Heart left ventricle (tissue), 16 donors: Measurements from ENCODE around the gene NOTCH2NLA. TPM values are rescaled to one million over a fixed set of nuclear protein-coding genes. Genes with fewer than 3 reads are reported as not detected.
"Not testable (repeated sequence)": the region's sequence is repeated elsewhere in the genome, so short reads cannot be mapped to it uniquely, and the experiment has no call there.

Experiments
- ATAC-seq, 4 donors: fragments of 200-7000 bp; cut with Tn5 transposase; one replicate each; pipeline ENCODE4 v1.9.1; 2020 to 2022; ENCODE audit warnings: moderate library complexity in 4 of 4, mild to moderate bottlenecking in 3 of 4, moderate number of reproducible peaks in 1 of 4
- DNase-seq, 5 donors: peaks; one replicate each; pipeline ENCODE4 v3.0.0-alpha.2; 2020
- H3K27ac ChIP-seq, 12 donors: fragments of 200-600 bp; sonication (generic) in 4 of 12; one replicate each; pipeline versions ENCODE4 v1.5.0 to v1.8.0; 2016 to 2022; ENCODE audit warnings: mild to moderate bottlenecking in 2 of 12
- H3K27me3 ChIP-seq, 9 donors: fragments of 200-600 bp; sonication (generic) in 2 of 9; one replicate each; pipeline versions ENCODE4 v1.5.1 to v1.8.0; 2016 to 2022; ENCODE audit warnings: mild to moderate bottlenecking in 3 of 9
- H3K36me3 ChIP-seq, 9 donors: fragments of 200-600 bp; sonication (generic) in 2 of 9; one replicate each; pipeline versions ENCODE4 v1.5.0 to v1.8.0; 2018 to 2022; ENCODE audit warnings: mild to moderate bottlenecking in 2 of 9
- H3K4me1 ChIP-seq, 12 donors: fragments of 200-600 bp; sonication (generic) in 4 of 12; one replicate each; pipeline versions ENCODE4 v1.5.0 to v1.8.0; 2016 to 2022; ENCODE audit warnings: mild to moderate bottlenecking in 3 of 12
- H3K4me3 ChIP-seq, 12 donors: fragments of 200-600 bp; sonication (generic) in 4 of 12; one replicate each; pipeline versions ENCODE4 v1.5.0 to v1.8.0; 2017 to 2022; ENCODE audit warnings: mild to moderate bottlenecking in 9 of 12, moderate library complexity in 4 of 12
- H3K9me3 ChIP-seq, 12 donors: fragments of 200-600 bp; sonication (generic) in 4 of 12; one replicate each; pipeline versions ENCODE4 v1.5.0 to v1.8.0; 2016 to 2022; ENCODE audit warnings: mild to moderate bottlenecking in 1 of 12
- POLR2A ChIP-seq, 2 donors: fragments of 450-650 bp; IDR thresholded peaks; one replicate each; pipeline ENCODE4 v1.6.1; 2017; ENCODE audit warnings: antibody characterized with exemption in 2 of 2, mild to moderate bottlenecking in 2 of 2, moderate library complexity in 2 of 2
- WGBS, 4 donors: extraction: QIAGEN DNeasy Blood & Tissue Kit in 2 of 4; methylation state at CpG; one replicate each; pipeline versions ENCODE4 v1.1.5 to v1.1.7; 2013 to 2018; 5-methylcytosine and 5-hydroxymethylcytosine counted together
- intact Hi-C, 10 donors: fragments of 100-400 bp; cut with DNase I; formaldehyde crosslinking; loops; one replicate each; pipeline versions ENCODE4 v1.11.1 to v1.14.2; 2022
- long read RNA-seq, 3 donors: library from polyadenylated mRNA; unstranded; transcript quantifications; one replicate each; pipeline ENCODE4 v2.0.0, GENCODE V29; 2020 to 2021
- polyA plus RNA-seq, 2 donors: library from polyadenylated mRNA; stranded (reverse); fragments of 200-250 nt; gene quantifications; one replicate each; pipeline ENCODE4 v1.2.3, GENCODE V29; 2013
- total RNA-seq, 9 donors: library from RNA; depleted of rRNA in 2 of 9; stranded (reverse); fragments of >200 nt in 2 of 9; fragmentation: NEBNext Ultra II Directional in 3 of 9; extraction: Animal tissue kit (Norgen Biotek cat#: 25700) in 3 of 9; gene quantifications; one replicate each; pipeline versions ENCODE4 v1.1.0 to v1.2.4, GENCODE V29; 2016 to 2023
- donor health status: ischemic (EF 13 %, LVEDD 7.1; RV severe dilation, severe dysfunction).
- donor health status: healthy with polysubstance abuse.
- donor health status: DM: no; HTN: yes; CAD: no.
- donor health status: DM: no; HTN: no; CAD: no.
- donor health status: ischemic (EF 25% LVEDD 6.9; RV normal size, moderate dysfunction).
- donor health status: ischemic (EF 25% LVEDD 5.7; RV mildly dilated, moderate dysfunction).
- donor health status: healthy.
- donor health status: DM: yes; HTN: yes; CAD: no.
- donor health status: ischemic (EF 35%, LVEDD 5.7; RV mildly dilated, moderate dysfunction).
- donor health status: nonischemic (EF 11% LVEDD 7.7; RV severe dilation, severe dysfunction).
- donor health status: DM: yes; HTN: yes; CAD: no.
- donor health status: PGD.
- donor health status: ischemic (EF 29% LVEDD 5.4; RV normal size, mild dysfunction).
- donor health status: nonischemic (EF 23%, LVEDD 6.1; RV moderate dilation, normal function).

The NOTCH2NLA gene
- total RNA-seq (10 to 100 TPM in 3 of 9 donors, 1 to 10 TPM in 6; 6.1 to 32.2 (median 9.2) TPM), polyA plus RNA-seq (10 to 100 TPM in 1 of 2 donors, 1 to 10 TPM in 1; 7.8 to 14.6 TPM)
- long read RNA-seq, donor 1, partial matches to known transcripts, result 0 of 5 reads
- long read RNA-seq, donor 1, other reads (novel, unspliced or antisense), result 1 of 5 reads
- long read RNA-seq, donor 2, transcript NOTCH2NLA-201 (5 exons, 1,874 nt), result major isoform, 15 of 24 reads
- long read RNA-seq, donor 2, partial matches to known transcripts, result 0 of 24 reads
- long read RNA-seq, donor 2, other reads (novel, unspliced or antisense), result 9 of 24 reads
- long read RNA-seq, donor 3, transcript NOTCH2NLA-201 (5 exons, 1,874 nt), result major isoform, 6 of 8 reads
- long read RNA-seq, donor 3, partial matches to known transcripts, result 0 of 8 reads
- long read RNA-seq, donor 3, other reads (novel, unspliced or antisense), result 2 of 8 reads

DNA sequence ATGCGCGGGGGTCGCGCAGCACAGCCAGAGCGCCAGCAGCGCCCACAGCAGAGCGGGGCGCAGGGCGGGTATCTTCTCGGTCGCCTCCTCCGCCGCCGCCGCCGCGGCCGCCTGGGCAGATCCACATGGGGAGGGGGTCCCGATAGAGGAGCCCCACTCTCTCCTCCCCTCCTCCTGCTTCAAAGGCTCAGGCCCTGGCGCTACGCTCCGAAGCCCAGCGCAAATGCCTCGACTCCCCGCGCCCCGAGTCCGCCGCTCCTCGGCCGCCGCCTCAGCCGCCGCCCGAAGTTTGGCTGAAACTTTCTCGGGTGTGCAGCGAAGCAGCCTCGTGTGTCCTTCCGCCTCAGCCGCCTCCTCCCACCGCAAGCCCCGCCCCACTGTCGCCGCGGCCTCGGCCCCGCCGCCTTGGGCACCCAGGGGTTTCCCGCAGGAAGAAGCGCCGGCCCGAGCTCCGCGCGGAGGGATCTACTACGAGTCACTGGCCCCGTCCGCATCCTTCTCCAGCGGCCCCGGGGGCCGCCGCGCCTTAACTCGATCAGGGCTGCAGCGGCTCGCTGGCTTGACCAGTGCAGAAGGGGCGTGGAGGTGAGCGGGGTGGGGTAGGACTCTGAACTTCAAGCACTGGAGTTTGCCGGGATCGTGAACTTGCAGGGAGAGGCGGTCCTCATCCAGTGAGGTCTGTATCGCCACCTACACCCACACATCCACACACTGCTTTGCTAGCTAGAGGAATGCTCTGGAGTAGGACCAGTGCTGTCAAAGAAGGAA is at the start of gene NOTCH2NLA:
NOTCH2NLA (minus strand) TSS at position 312 of the 768 bp plus-strand sequence. CDS start 39,684 bp downstream, outside the sequence.
- H3K4me3 ChIP-seq, result peak within 1 kb of the TSS in 11 of 12 donors; percentile 41 to 69 (median 56)
- peak; percentile 18 to 49 (median 29) for DNase-seq
- H3K9me3 ChIP-seq, H3K27me3 ChIP-seq, H3K36me3 ChIP-seq, intact Hi-C loops, H3K4me1 ChIP-seq: not testable (repeated sequence)
- 1% methylated on average over 16 to 29 of the region's 72 CpGs; no CpG with 5 or more reads in 1 of the 4 donors for WGBS, 4 donors
- ATAC-seq, result peak in 3 of 4 donors; percentile 55 to 85 (median 78)
- peak within 1 kb of the TSS in 11 of 12 donors; percentile 44 to 89 (median 68) for H3K27ac ChIP-seq
- peak in 1 of 2 donors; percentile 50 for TF ChIP-seq POLR2A (IDR thresholded peaks at IDR 0.05)

DNA sequence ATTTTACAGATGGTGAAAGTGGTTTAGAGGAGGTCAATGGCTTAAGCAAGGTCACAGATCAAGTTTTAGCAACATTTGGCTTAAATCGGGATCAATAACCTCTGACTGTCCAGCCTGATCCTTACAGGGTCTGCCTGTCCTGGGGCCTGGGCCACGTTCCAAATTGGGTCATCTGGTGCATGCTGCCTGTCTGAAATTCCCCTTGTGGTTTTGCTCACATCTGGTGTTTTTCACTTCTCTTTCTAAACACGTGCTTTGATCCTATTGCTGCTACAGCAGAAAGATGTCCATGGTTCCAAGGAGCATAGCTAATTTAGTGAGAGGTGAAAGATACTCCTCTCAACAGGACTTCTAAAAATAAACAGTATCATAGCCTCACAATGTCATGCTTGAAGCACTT is 49.5 kb upstream of the NOTCH2NLA start:
- H3K27me3 ChIP-seq, H3K4me3 ChIP-seq, H3K4me1 ChIP-seq, H3K36me3 ChIP-seq, DNase-seq, intact Hi-C loops, H3K9me3 ChIP-seq, H3K27ac ChIP-seq: not testable (repeated sequence)
- ATAC-seq, result peak; percentile 44 to 73 (median 68)
- no CpG with 5 or more reads among the region's 3 CpGs for WGBS, 4 donors

DNA sequence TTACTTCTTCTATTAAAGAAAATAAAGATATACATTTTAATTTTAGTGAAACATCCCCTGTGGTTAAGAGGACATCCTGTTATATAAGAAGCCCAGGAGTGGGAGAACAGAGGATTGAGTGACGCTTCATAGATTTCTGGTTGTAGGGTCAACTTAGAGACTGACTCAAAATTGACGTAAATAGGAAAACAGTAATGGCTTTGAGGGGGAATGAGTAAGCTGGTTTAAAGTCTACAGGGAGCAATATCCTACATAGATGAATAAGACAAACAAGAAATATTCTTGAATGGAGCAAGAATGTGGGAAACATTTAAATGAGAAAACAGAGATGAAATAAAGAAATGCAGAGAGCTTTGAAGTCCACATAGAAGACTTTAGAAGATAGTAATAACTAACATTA is 48.3 kb upstream of the NOTCH2NLA start:
- peak in 1 of 4 donors; percentile 49 for ATAC-seq
- intact Hi-C loops, H3K9me3 ChIP-seq, H3K27ac ChIP-seq, DNase-seq, H3K27me3 ChIP-seq, H3K36me3 ChIP-seq, H3K4me3 ChIP-seq, H3K4me1 ChIP-seq: not testable (repeated sequence)
- no CpG with 5 or more reads among the region's 2 CpGs for WGBS, 4 donors

DNA sequence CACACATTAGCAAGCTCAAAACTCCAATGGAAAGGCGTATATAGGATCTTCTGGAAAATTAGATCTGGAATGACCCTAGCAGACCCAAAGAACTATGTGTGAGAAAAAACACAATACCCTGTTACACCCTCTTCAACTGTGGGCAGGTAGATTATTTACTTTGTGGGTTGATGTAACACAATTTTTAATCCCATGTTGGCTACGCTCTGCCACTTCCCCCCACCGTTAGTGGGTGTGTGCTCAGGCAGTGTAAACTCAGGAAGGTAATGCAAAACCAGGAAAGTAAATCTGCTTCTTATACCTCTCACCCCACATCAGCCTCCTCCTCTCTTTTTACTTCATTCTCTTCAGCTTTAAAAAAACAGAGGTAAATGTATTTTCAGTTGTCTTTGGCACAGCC is 45.3 kb upstream of the NOTCH2NLA start:
- H3K27me3 ChIP-seq, intact Hi-C loops: not testable (repeated sequence)
- WGBS, 4 donors, result no CpG with 5 or more reads among the region's 3 CpGs

DNA sequence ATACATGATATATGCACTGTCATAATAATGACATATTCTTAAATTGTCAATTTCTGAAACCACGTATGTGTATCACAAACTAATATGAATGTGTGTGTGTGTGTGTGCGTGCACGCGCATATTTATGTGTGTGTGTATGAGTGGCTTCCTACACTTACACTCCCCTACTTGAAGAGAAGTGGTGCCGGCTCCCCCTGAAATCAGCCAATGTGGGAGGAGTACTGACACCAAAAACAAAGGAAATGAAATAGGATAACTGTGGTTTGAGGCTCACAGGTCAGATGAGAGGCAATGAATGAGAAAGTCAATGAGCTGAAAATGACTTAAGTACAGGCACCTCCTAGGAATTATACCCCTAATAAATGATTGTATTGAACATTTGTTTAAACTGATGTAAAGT is 44.4 kb upstream of the NOTCH2NLA start:
- ATAC-seq, intact Hi-C loops, H3K36me3 ChIP-seq, H3K4me1 ChIP-seq, H3K9me3 ChIP-seq, DNase-seq, H3K27ac ChIP-seq, H3K27me3 ChIP-seq, H3K4me3 ChIP-seq: not testable (repeated sequence)
- WGBS, 4 donors, result no CpG with 5 or more reads among the region's 5 CpGs

More for the DNA sequence above, 45.3 kb upstream of the NOTCH2NLA start:
- H3K27ac ChIP-seq, H3K9me3 ChIP-seq, H3K36me3 ChIP-seq, H3K4me3 ChIP-seq, DNase-seq, ATAC-seq, H3K4me1 ChIP-seq: not testable (repeated sequence)

DNA sequence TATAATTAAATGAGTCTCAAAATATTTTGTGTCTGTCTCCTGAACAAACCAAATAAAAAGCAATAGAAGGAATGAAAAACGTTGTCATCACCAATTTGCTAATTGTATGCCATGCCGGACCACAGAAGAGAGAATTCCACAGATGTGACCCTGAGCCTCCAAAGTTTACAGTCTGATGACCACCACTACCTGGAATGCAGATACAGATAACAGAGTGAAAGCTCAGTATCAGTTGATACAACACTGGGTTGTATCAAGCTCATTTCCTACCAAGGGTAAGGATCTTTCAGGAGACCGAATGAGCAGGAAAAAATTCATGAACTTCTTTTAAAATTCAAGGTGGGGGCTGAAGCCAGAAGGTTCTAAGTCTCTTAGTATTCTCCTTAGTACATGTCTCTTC is 43.9 kb upstream of the NOTCH2NLA start:
- DNase-seq, H3K9me3 ChIP-seq, H3K4me3 ChIP-seq, H3K4me1 ChIP-seq, ATAC-seq, H3K27me3 ChIP-seq, intact Hi-C loops, H3K27ac ChIP-seq, H3K36me3 ChIP-seq: not testable (repeated sequence)
- WGBS, 4 donors, result no CpG with 5 or more reads among the region's 3 CpGs

DNA sequence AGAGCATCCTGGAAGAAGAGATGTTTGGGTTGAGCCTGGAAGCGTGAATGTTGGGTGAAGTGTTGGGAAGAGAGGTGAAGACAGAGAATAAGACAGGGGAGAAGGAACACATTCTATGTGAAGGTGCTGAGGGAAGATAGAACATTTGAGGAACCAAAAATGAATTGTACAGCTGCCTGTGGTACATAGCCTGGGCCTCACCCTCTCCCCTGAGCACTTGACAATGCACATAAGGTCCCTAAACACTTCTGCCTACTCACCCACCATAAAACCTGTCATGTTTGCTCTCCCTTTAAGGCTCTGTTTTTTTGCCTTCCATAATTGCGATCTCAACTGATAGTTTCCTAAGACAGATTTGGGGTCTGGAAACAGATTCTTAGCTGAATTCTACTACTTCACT is 43.2 kb upstream of the NOTCH2NLA start:
- H3K4me1 ChIP-seq, intact Hi-C loops, ATAC-seq, H3K27me3 ChIP-seq, DNase-seq, H3K4me3 ChIP-seq, H3K27ac ChIP-seq, H3K36me3 ChIP-seq, H3K9me3 ChIP-seq: not testable (repeated sequence)
- 67% methylated on average over 1 of the region's 2 CpGs; no CpG with 5 or more reads in 3 of the 4 donors for WGBS, 4 donors

DNA sequence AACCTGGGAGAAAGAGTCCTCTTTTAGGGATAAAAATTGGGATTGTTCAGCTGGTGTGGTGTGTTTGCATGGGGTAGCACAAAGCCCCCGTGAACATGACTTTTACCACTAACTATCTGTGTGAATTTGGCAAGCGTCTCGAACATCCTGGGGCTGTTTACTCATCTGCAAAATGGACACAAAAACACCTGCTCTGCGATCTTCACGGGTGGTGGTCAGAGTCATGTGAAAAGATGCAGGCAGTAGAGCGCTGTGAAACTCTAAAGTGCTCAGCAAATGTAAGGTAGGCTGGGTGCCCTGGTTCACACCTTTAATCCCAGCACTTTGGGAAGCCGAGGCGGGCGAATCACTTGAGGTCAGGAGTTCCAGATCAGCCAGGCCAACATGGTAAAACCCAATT is 41.3 kb upstream of the NOTCH2NLA start:
- H3K4me1 ChIP-seq, ATAC-seq, H3K27me3 ChIP-seq, H3K36me3 ChIP-seq, H3K4me3 ChIP-seq, DNase-seq, H3K27ac ChIP-seq, H3K9me3 ChIP-seq, intact Hi-C loops: not testable (repeated sequence)
- WGBS, 4 donors, result no CpG with 5 or more reads among the region's 9 CpGs

DNA sequence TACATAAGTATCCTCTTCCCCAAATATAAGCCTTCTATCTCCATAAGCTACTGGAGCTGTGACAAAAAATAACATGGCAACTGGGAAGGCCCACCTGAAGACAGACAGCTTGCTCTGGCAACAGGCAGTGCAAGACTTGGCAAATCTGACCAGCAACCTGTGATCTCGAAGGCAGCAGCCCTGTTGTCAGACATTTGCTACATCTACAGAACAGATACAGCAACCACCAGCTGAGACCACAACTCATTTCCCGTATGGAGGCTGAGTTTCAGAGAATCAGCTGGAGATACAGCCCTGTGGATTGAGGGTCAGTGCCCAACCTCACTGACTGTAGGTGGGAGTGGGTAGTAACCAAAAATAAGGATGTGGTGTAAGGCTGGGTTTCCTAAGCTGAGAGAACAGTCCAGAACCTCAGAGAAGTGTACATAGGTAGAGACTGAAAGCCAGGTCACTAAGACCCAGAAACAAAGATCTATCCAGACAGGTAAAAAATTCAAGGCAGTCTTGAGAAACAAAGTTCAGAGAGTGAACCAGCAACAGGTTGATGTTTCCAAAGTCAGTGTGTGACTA is 37.4 kb upstream of the NOTCH2NLA start:
- H3K36me3 ChIP-seq, H3K27ac ChIP-seq, H3K9me3 ChIP-seq, ATAC-seq, intact Hi-C loops, H3K4me1 ChIP-seq, H3K4me3 ChIP-seq, DNase-seq, H3K27me3 ChIP-seq: not testable (repeated sequence)
- WGBS, 4 donors, result no CpG with 5 or more reads among the region's 2 CpGs

DNA sequence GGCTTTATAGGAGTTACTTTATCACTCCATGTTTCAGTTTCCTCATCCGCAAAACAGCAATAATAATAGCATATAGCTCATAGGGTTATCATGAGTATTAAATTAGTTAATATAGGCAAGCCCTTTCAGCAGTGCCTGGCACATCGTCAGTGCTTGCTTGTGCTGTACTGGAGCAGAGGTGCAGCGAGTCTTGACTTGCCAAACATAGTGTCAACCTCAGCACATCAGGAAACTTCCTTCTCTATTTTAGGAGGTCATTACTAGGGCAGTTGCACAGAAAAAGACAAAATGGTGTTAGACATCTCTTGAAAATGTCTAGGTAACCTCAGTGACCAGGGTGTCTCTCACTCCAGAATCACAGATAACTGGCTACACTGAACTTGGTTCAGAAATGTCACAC is 35.9 kb upstream of the NOTCH2NLA start:
- H3K27ac ChIP-seq, DNase-seq, H3K36me3 ChIP-seq, H3K4me3 ChIP-seq, H3K4me1 ChIP-seq, H3K9me3 ChIP-seq, H3K27me3 ChIP-seq, intact Hi-C loops: not testable (repeated sequence)
- peak in 1 of 4 donors; percentile 49 for ATAC-seq
- WGBS, 4 donors, result no CpG with 5 or more reads among the region's 3 CpGs
